ENCODE results near the gene ARVCF. TPM values are rescaled to one million over a fixed set of nuclear protein-coding genes. Genes with fewer than 3 reads are reported as not detected.

The ARVCF gene
- polyA plus RNA-seq, 1 of the 3 experiments (the other 2 are of a cell fraction): 27.4 TPM

- H3K4me3 ChIP-seq (ENCODE audit: low read depth in 2 of 2, low read length in 1 of 2): no peak overlapping the region
- no peaks in the 10 kb centered on the region for H3K9me3 ChIP-seq
- peaks cover 2% of the 10 kb centered on the region for H3F3A ChIP-seq (replicated peaks; ENCODE audit: insufficient read depth)
- no peaks in the 10 kb centered on the region for H3K27me3 ChIP-seq (ENCODE audit: insufficient read depth)
- H3K79me2 ChIP-seq (ENCODE audit: insufficient read depth): no peaks in the 10 kb centered on the region
- ChIA-PET POLR2A (no interaction called here), CTCF (no interaction called here)
- 99% methylated on average over 10 of the region's 10 CpGs for whole genome bisulfite sequencing (ENCODE audit: low lambda C conversion rate)
- no peak overlapping the region for H3K9ac ChIP-seq
- no peak overlapping the region for H3K27ac ChIP-seq (ENCODE audit: low read depth in 2 of 2, low read length in 1 of 2)
- no peak overlapping the region for H3K4me2 ChIP-seq
- DNase-seq: no peak
- TF ChIP-seq GABPA (IDR thresholded peaks at IDR 0.05; ENCODE audit: low read depth): no peak
- no peak for TF ChIP-seq NFIC (IDR thresholded peaks at IDR 0.05; ENCODE audit: borderline replicate concordance)
- TF ChIP-seq IRF3 (IDR thresholded peaks at IDR 0.05; ENCODE audit: low read depth, low read length): no peak
- TF ChIP-seq SIN3A (IDR thresholded peaks at IDR 0.05; ENCODE audit: borderline replicate concordance, low read depth, low read length): no peak
- no peak for TF ChIP-seq NRF1 (IDR thresholded peaks at IDR 0.05; ENCODE audit: low read depth, low read length)
- no peak for TF ChIP-seq RAD21 (IDR thresholded peaks at IDR 0.05; ENCODE audit: low read length)
- TF ChIP-seq RCOR1 (IDR thresholded peaks at IDR 0.05; ENCODE audit: low read length): no peak
- no peak for TF ChIP-seq TEAD4 (IDR thresholded peaks at IDR 0.05; ENCODE audit: borderline replicate concordance, insufficient read depth)
- no peak overlapping the region for H2AFZ ChIP-seq (ENCODE audit: low read depth)
- H3K9me2 ChIP-seq: no peaks in the 10 kb centered on the region
- H4K20me1 ChIP-seq (ENCODE audit: insufficient read depth): no peaks in the 10 kb centered on the region
- peaks cover 0 to 5% of the 10 kb centered on the region in 2 experiments for H3K36me3 ChIP-seq (replicated peaks in 1 of 2; ENCODE audit: control insufficient read depth in 1 of 2, insufficient read depth in 2 of 2, low read length in 1 of 2)
- H3K4me1 ChIP-seq (ENCODE audit: control insufficient read depth in 1 of 2, insufficient read depth in 2 of 2, low read depth in 1 of 2, low read length in 1 of 2): no peaks in the 10 kb centered on the region
These were observed 39.5 kb upstream of the ARVCF start for GRCh38 chr22:20056161-20056560.

- H3F3A ChIP-seq (replicated peaks; ENCODE audit: insufficient read depth): peaks cover 2% of the 10 kb centered on the region
- no peak overlapping the region for H3K4me2 ChIP-seq
- no peaks in the 10 kb centered on the region for H4K20me1 ChIP-seq (ENCODE audit: insufficient read depth)
- no peaks in the 10 kb centered on the region for H3K9me3 ChIP-seq
- H3K27ac ChIP-seq (ENCODE audit: low read depth in 2 of 2, low read length in 1 of 2): no peak overlapping the region
- peaks cover under 1 to 4% of the 10 kb centered on the region in 2 experiments for H3K36me3 ChIP-seq (replicated peaks in 1 of 2; ENCODE audit: control insufficient read depth in 1 of 2, insufficient read depth in 2 of 2, low read length in 1 of 2)
- H3K9me2 ChIP-seq: no peaks in the 10 kb centered on the region
- 87% methylated on average over 11 of the region's 15 CpGs for WGBS (ENCODE audit: low lambda C conversion rate)
- H3K4me1 ChIP-seq (ENCODE audit: control insufficient read depth in 1 of 2, insufficient read depth in 2 of 2, low read depth in 1 of 2, low read length in 1 of 2): no peaks in the 10 kb centered on the region
- no peak for DNase-seq
- no peak overlapping the region for H3K9ac ChIP-seq
- H3K79me2 ChIP-seq (ENCODE audit: insufficient read depth): no peaks in the 10 kb centered on the region
- ChIA-PET CTCF (no interaction called here), POLR2A (no interaction called here)
- H3K4me3 ChIP-seq (ENCODE audit: low read depth in 2 of 2, low read length in 1 of 2): no peak overlapping the region
- H3K27me3 ChIP-seq (ENCODE audit: insufficient read depth): no peaks in the 10 kb centered on the region
- H2AFZ ChIP-seq (ENCODE audit: low read depth): no peak overlapping the region
- TF ChIP-seq FOXM1 (IDR thresholded peaks at IDR 0.05; ENCODE audit: low read depth): no peak
- no peak for TF ChIP-seq JUND (IDR thresholded peaks at IDR 0.05)
- no peak for TF ChIP-seq POLR2AphosphoS5 (IDR thresholded peaks at IDR 0.05; ENCODE audit: low read depth, low read length)
- TF ChIP-seq GATA2 (CRISPR knock-in tag; IDR thresholded peaks at IDR 0.05): no peak
- TF ChIP-seq SMC3 (IDR thresholded peaks at IDR 0.05; ENCODE audit: low read depth, low read length): no peak
- TF ChIP-seq USF1 (IDR thresholded peaks at IDR 0.05; ENCODE audit: borderline replicate concordance, low read depth): no peak
- TF ChIP-seq CTCF (IDR thresholded peaks at IDR 0.05): no peak
- TF ChIP-seq REST (IDR thresholded peaks at IDR 0.05; ENCODE audit: low read depth, low read length): no peak
- TF ChIP-seq NFIC (IDR thresholded peaks at IDR 0.05; ENCODE audit: borderline replicate concordance): no peak
- no peak for TF ChIP-seq RFX5 (IDR thresholded peaks at IDR 0.05; ENCODE audit: low read length)
- TF ChIP-seq GABPA (IDR thresholded peaks at IDR 0.05; ENCODE audit: low read depth): no peak
- TF ChIP-seq FOSL2 (IDR thresholded peaks at IDR 0.05; ENCODE audit: borderline replicate concordance, low read depth): no peak
- TF ChIP-seq ELF1 (IDR thresholded peaks at IDR 0.05): no peak
- TF ChIP-seq YY1 (IDR thresholded peaks at IDR 0.05; ENCODE audit: low read depth): no peak
- TF ChIP-seq PBX3 (IDR thresholded peaks at IDR 0.05): no peak
- no peak for TF ChIP-seq MXI1 (IDR thresholded peaks at IDR 0.05; ENCODE audit: low read depth, low read length)
- TF ChIP-seq RAD21 (IDR thresholded peaks at IDR 0.05; ENCODE audit: low read length): no peak
These were observed 39.0 kb upstream of the ARVCF start for GRCh38 chr22:20055654-20056053.

Measured in SK-N-SH (cell line).